Right ventricle myocardium superior (tissue), 1 donor: ENCODE results near the gene ZNF407. TPM values are rescaled to one million over a fixed set of nuclear protein-coding genes. Genes with fewer than 3 reads are reported as not detected.
A peak's percentile ranks its signal among the peaks of the same experiment; 100 is the strongest.

Experiments
- ATAC-seq: fragments of 200-7000 bp; cut with Tn5 transposase; one replicate; pipeline ENCODE4 v1.9.1; 2020; ENCODE audit warnings: mild to moderate bottlenecking; ENCODE audit not compliant: poor library complexity
- DNase-seq: peaks from one replicate; pipeline ENCODE4 v3.0.0-alpha.2; 2020
- intact Hi-C: fragments of 100-400 bp; cut with DNase I; formaldehyde crosslinking; loops from one replicate; pipeline ENCODE4 v1.11.2; 2022
- total RNA-seq: library from RNA; stranded (reverse); fragmentation: NEBNext Ultra II Directional; extraction: Animal tissue kit (Norgen Biotek cat#: 25700); gene quantifications from one replicate; pipeline ENCODE4 v1.2.1, GENCODE V29; 2021
- donor health status: DM: no; HTN: yes; CAD: no; lungs with severe emphysema.

Gene ZNF407
- total RNA-seq, 1 donor from 2014 or later, result 9.6 TPM

GRCh38 chr18:74994502-74995418, 397.1 kb downstream of the ZNF407 start:
- ATAC-seq (peak; percentile 67), DNase-seq (no peak)
- intact Hi-C loops, result no loop called here

DNA sequence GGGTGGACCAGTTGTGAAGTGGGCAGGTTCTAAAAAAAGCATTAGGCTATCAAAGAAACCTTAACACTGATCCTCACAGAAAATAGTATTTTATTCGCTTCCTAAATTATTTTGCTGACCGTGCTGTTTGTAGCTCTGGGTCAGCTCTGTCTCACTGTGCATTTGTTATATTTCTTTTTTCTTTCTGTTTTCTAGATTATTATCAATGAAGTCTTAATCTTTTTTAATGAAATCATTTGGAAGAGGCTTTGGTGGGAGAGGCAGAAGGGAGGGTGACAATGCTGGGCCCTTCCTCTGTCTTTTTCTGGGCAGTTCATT, 397.7 kb downstream of the ZNF407 start:
- DNase-seq, result no peak
- intact Hi-C loops, result no loop called here
- ATAC-seq, result no peak

DNA sequence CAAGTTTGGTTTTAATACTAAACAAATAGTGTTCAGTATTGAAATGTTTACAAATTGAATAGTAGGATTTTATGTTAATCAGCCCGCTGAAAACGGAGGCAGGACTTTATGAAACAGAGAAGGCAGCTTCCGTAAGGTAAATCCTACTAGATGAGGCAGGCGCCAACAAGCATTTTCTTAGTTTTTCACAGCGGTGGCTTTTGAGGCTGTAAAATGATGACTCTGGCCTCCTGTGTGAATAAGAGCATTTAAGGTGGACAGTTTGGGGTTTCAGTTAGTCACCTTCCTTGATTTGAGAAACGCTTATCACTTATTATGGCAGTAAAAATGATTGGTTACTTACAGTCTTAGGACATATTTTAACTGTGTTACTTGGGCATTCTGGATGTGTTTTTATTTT, 398.4 kb downstream of the ZNF407 start:
- DNase-seq, result no peak
- no peak for ATAC-seq
- intact Hi-C loops, result no loop called here

- intact Hi-C loops, result no loop called here
Measured at GRCh38 chr18:74996996-74997395, 399.3 kb downstream of the ZNF407 start.

DNA sequence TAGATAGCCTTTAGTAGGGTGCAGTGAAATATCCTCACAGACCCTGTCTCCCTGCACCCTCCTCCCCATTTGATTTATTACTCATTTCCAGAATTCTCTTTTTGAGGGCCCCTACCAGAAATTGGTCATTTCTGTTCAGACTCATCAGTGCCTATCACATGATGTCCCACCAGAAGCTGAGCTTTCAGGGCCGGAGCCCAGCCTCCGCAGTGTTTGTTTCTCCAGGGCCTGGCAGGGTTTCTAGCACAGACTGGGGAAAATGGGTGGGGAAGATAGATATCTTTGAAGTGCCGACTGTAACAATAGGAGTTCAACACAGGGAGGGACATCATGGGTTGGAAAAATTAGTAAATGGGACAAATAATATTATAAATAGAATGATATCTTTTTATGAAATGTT, 403.2 kb downstream of the ZNF407 start:
- intact Hi-C loops, result no loop called here
- ATAC-seq (no peak), DNase-seq (no peak)

More at GRCh38 chr18:74996996-74997395, 399.3 kb downstream of the ZNF407 start:
- no peak for ATAC-seq
- DNase-seq, result no peak

DNA sequence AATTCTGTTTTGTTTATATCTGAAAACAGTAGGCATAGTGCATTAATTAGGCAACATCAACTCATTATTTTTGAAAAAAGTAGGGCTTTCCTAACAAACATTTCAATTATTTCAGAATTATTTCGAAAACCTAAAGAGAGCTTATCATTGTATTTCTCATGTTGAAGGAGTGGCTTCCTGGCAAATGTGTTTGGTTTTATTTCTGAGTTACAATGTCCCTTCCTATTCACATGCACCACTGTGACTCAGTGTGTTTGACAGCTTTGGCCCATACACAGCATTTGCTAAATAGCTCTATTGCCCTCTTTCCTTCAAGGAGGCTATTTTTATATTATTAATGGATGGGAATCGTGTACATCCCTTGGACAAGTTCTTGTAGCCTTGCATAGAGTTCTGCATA, 405.4 kb downstream of the ZNF407 start:
- ATAC-seq (peak; percentile 86), DNase-seq (no peak)
- intact Hi-C loops, result no loop called here

DNA sequence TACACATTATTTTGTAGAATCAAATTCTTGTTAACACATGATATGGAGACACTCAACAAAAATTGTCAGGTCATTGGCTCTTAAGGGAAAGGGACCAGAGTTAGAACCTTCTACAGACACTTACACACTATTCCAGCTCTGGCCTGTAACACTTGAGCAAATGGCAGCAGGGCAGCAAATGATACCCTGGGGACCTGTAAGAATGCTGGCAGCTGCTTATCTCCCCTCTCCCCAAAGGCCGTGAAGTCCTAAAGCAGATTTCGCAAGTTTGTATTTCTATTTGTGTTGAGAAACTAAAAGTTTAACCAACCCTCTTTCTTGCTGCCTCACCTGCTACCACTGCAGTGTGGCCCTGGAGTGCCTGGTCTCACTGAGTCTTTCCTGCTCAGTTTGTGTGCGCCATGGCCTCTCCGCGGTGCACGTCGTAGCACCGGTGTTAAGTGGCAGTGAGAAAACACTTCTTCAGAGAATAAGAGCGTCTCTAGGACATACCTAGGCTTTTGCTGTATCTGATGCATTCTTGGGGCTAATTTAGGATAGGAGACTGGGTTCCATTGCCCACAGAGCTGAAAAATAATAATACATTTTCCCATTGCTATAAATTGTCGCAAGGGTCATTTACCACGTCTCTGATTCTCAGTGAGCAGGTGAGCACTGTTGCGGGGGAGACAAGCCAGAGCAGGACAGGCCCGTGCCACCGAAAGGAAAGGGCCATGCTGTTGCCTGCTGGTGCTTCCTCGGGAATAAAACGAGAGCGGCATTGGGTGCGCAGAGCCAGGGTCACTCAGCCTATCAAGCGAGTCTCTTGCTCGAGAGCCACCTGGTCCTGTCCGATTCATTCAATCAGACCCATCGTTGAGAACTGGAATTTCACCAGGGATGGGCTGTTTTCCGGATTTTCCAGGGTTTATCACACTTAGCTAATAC, 406.4 kb downstream of the ZNF407 start:
- DNase-seq (peak; percentile 41), ATAC-seq (peak; percentile 94)
- intact Hi-C loops, result no loop called here

- intact Hi-C loops, result no loop called here
- ATAC-seq (no peak), DNase-seq (peak; percentile 48)
Measured at GRCh38 chr18:75005626-75006025, 408.0 kb downstream of the ZNF407 start.

- intact Hi-C loops, result no loop called here
- ATAC-seq (no peak), DNase-seq (no peak)
Measured at GRCh38 chr18:75008186-75008585, 410.5 kb downstream of the ZNF407 start.

- ATAC-seq (no peak), DNase-seq (no peak)
- intact Hi-C loops, result no loop called here
Measured at GRCh38 chr18:75009296-75009695, 411.6 kb downstream of the ZNF407 start.

- no peak for DNase-seq
- peak; percentile 20 for ATAC-seq
- intact Hi-C loops, result no loop called here
Measured at GRCh38 chr18:75009878-75010277, 412.2 kb downstream of the ZNF407 start.

GRCh38 chr18:75010278-75010677, 412.6 kb downstream of the ZNF407 start:
- DNase-seq (no peak), ATAC-seq (peak; percentile 55)
- intact Hi-C loops, result no loop called here

DNA sequence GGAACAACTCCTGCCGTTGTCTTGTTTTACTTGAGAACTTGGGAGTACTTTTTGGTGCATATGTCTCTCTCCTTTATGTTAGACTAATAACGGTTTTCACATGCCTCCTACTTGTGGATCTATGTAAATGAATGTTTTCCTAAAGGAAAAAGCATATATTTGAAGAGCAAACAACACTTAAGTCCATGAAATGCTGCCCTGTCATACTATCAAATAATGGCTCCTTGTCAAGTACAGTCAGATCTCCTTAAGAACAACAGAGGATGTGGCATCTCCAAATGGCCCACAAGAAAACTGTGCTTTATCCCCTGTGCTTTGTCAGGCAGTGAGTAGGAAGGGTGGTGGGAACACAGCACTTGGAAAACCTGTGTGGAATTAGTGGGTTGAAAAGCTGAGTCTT, 413.0 kb downstream of the ZNF407 start:
- DNase-seq (no peak), ATAC-seq (no peak)
- intact Hi-C loops, result no loop called here

DNA sequence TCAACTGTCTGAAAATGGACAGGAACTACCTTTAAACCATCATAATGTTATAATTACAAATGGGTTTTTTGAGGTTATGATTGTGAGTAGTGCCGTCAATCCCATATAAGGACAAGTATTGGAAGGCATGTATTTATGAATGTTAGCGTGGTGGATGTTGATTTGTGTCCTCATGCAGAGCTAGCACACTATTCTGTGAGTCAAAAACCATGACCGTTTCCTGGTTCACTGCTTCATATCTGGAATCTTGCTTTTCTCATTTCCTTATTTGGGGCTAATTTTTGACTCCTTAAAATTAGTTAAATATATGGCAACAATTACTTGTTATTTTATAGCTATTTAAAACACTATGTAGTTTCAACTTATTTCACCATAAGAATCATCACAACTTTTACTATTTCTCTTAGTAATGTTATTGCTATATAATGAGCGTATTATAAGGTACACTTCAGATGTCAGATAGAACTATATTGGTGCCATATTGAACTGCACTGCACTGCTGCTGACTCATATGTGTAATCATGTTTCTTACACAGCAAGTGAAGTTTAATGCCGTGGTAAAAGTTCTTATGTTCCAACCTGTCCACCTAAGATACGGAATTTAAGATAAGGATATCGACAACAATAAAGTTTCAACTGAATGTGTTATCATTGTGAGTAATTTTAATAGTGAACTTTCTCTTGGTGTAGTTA, 418.5 kb downstream of the ZNF407 start:
- DNase-seq (no peak), ATAC-seq (no peak)
- intact Hi-C loops, result no loop called here

GRCh38 chr18:75023473-75023872, 425.8 kb downstream of the ZNF407 start:
- intact Hi-C loops, result no loop called here
- DNase-seq (no peak), ATAC-seq (no peak)

GRCh38 chr18:75024871-75025270, 427.2 kb downstream of the ZNF407 start:
- intact Hi-C loops, result no loop called here
- ATAC-seq (no peak), DNase-seq (no peak)

GRCh38 chr18:75025573-75025972, 427.9 kb downstream of the ZNF407 start:
- ATAC-seq (no peak), DNase-seq (no peak)
- intact Hi-C loops, result no loop called here

GRCh38 chr18:75029481-75029880, 431.8 kb downstream of the ZNF407 start:
- DNase-seq (no peak), ATAC-seq (no peak)
- intact Hi-C loops, result no loop called here

DNA sequence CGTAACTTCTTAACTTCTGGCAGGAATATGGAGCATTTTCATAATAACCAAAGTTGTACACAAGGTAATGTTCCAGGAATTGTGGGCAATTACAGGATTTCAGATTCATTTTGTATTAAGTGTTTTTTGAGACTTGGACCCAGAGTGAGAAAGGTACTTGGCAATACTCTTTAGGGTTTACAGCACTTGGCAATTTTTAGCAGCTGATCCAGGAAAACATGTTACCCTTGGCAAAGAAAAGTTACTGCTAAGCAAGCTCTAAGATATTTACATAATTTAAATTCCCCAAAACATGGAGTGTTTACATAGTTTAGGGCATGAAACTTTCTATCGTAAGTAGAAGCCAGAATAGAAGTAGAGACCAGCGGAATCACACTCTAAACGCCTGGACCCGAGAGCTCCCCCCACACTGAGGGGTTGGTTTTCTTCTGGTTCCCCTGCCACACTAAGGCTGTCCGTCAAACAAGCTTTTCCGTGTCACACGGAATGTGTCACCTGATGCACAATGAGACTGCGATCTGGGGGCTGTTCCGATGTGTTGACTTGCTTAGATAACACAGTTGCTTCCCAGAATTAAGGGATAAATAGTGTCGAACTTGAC, 434.1 kb downstream of the ZNF407 start:
- DNase-seq (no peak), ATAC-seq (no peak)
- intact Hi-C loops, result no loop called here
